CD4-positive, alpha-beta T cell treated with Interleukin-21 for 1 hour (primary cell): ENCODE measurements around the gene GSX1.
"Not testable (repeated sequence)": the region's sequence is repeated elsewhere in the genome, so short reads cannot be mapped to it uniquely, and the experiment has no call there.

Experiments
- DNase-seq: peaks from one replicate; pipeline ENCODE4 v3.0.0-alpha.2; 2020

GSX1 gene

DNA sequence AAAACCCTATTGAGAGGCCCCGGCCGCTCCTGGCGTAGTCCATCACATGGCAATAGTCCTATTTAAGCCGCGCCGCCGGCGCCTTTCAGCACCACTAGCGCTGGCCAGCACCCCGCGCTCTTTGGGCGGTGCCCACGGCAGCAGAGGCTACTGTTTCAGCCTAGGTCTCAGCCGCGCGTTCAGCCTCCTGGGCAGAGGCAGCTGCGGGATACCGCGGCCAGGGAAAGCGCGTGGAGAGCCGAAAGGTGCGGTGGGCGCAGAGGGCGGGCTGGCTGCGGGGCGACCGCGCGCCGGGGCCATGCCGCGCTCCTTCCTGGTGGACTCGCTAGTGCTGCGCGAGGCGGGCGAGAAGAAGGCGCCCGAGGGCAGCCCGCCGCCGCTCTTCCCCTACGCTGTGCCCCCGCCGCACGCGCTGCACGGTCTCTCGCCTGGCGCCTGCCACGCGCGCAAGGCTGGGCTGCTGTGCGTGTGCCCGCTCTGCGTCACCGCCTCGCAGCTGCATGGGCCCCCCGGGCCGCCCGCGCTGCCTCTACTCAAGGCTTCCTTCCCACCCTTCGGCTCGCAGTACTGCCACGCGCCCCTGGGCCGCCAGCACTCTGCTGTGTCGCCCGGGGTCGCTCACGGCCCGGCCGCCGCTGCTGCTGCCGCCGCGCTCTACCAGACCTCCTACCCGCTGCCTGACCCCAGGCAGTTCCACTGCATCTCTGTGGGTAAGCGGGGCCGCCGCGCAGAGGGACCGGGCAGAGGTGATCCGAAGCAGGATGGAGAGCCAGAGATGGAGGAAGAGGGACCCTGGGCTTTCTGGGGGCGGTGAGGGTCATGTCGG is at the start of gene GSX1:
GSX1 (plus strand) TSS at position 91 of the 826 bp plus-strand sequence; CDS start at position 299, 208 bp downstream.
- peak; percentile 26 for DNase-seq

DNA sequence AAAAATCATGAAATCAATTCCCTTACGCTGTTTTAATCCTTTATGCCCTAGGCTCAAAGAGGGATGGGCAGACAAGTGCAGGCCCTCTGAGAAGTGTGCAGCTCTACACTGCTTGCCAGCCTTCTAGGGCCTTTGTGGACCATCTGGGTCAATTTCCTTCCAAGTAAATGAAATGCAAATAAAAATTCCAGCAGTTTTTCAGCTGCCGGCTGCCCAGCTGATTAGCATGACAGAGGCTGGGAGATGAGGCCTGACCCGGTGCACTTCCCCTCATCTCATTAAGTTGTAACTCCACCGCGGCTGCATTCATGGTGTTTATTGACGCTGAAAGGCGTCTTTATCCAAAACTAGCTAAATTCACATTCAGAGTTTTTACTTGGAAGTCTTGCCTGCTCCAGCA is 47.5 kb upstream of the GSX1 start:
- DNase-seq, result no peak

DNA sequence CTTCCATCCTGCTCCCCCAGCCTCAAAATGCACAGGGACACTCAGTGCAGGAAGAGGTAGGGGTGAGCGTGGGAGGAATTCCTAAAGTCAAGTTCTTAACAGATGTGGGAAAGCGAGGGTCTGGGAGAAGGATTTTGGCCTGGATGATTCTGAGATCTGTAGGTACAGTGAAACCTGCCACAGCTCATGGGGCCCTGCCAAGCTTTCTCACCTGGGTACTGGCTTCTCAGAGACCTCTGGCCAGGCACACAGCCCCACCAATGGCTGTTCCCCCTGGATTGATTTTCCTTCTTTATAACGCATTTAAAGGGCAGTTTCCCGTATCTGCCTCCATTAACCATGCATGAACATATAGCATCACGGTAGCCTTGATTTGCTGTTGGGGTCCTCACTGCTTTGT is 47.0 kb upstream of the GSX1 start:
- no peak for DNase-seq

DNA sequence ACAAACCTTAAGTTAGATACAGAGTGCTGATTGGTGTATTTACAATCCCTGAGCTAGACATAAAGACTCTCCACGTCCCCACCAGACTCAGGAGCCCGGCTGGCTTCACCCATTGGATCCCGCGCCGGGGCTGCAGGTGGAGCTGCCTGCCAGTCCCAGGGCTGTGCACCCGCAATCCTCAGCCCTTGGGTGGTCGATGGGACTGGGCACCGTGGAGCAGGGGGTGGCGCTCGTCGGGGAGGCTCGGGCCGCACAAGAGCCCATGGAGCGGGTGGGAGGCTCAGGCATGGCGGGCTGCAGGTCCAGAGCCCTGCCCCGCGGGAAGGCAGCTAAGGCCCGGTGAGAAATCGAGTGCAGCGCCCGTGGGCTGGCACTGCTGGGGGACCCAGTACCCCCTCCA is 44.1 kb upstream of the GSX1 start:
- not testable (repeated sequence) for DNase-seq

GRCh38 chr13:27751953-27752532 is 40.2 kb upstream of the GSX1 start:
- no peak for DNase-seq

GRCh38 chr13:27765650-27766049 is 26.6 kb upstream of the GSX1 start:
- DNase-seq, result no peak

DNA sequence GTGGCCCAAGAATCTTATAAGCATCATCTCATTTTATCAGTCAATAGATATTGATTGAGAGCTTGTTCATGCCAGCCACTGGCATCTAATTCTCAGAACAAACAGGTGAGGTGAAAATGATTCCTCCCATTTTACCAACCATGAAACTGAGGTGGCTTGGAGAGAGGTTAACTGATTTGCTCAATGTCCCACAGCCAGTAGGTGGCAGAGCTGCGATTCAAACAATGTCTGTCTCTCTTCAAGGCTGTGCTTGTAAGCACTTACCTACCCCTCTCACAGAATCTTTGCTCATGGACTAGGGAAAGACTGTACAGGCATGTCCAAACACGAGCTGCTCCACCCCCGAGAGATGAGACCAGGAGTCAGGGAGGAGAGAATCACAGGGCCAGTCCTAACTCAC is 21.5 kb upstream of the GSX1 start:
- DNase-seq, result peak; percentile 17

GRCh38 chr13:27772651-27773425 is 19.4 kb upstream of the GSX1 start:
- DNase-seq, result no peak

- DNase-seq, result no peak
These were observed 18.1 kb upstream of the GSX1 start for GRCh38 chr13:27774169-27774568.

- no peak for DNase-seq
These were observed 17.6 kb upstream of the GSX1 start for GRCh38 chr13:27774651-27775050.

DNA sequence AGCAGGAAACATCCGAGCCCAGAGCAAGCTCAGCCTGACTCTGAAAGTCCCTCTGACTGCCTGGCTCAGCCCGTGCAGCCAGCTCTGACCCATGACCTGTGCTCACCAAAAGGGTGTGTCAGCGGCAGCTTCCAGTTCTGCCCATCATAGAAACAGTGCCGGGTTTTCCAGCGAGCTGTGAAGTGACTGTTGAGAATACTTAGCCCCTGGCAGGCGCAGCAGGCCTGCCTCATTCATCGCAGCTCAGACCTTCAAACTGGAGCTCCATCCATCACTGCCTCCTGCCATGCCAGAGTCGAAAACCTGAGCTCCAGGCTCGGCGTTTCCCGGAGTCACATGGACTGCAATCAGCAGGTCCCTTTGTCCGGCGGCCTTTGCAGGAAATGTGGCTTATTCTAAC is 16.3 kb upstream of the GSX1 start:
- DNase-seq, result no peak

DNA sequence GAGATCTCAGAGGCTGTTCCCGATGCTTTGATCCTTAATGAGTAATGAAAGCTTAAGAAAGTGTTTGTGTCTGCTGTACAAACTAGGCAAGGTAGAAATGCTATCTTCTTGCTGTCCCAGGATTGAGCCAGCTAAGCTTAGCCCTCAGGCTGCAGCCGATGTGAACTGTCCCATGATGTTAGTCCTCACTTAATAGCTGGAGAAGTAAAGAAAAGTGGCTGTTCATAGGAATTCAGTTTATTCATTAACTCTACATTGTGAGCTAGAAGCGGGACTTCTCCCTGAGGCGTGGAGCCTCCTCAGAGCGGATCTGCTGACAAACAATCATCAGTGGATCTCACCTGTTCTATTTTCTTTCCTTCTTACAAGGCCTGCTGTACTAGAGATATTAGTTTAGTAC is 10.1 kb upstream of the GSX1 start:
- no peak for DNase-seq

GRCh38 chr13:27783111-27783510 is 9.2 kb upstream of the GSX1 start:
- DNase-seq, result no peak

DNA sequence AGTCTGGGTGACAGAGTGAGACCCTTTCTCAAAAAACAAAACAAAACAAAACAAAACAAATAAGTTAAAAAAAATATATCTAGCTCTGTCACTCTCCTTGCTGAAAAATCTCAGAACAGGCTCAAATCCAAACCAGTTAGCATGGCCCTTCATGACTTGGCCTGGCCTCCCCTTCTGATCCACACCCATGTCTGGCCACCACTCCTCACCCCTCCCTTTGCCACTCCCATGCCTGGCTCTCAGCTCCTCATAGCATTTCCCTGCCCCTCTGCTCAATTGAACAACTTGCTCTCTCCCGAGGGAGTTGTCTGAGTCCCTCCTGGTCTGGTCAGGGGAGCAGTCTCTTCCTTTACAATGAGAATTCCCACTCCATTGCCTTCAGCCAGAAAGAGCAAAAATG is 4.0 kb upstream of the GSX1 start:
- no peak for DNase-seq

DNA sequence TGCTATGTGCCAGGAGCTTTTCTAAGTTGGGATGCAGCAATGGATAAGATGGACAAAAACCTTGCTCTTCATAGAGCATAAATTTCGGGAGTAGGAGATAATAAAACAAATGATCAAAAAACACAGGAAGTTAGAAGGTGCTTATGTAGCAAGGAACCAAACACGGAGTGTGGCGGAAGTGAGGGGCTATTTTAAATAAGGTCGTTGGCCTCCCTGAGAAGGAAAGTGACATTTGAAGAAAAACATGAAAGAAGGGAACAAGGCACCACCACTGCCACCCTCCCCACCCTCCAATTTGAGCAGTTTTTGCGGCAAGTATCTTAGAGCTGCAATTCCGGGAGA is 3.2 kb upstream of the GSX1 start:
- DNase-seq, result no peak

GRCh38 chr13:27789495-27790303 is 2.6 kb upstream of the GSX1 start:
- DNase-seq, result peak; percentile 7

DNA sequence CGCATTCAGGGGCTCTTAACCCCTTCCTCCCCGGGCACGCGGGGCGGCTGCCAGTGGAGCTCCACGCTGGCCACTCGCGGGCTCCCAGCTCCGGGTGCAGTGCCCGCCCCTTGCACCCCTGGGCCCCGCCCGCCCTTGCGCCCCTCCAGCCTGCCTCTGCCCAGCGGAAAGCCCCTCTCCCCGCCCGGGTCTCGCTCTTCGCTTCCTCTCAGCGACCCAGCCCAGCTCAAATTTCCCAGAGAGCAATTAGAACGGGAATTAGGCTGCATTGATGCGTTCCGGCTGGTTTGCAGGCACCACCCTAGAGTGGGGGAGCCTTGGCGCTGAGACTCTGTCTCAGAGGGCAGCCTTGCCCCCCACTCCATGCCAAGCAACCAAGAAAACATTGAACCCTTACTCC is 1.8 kb upstream of the GSX1 start:
- no peak for DNase-seq

DNA sequence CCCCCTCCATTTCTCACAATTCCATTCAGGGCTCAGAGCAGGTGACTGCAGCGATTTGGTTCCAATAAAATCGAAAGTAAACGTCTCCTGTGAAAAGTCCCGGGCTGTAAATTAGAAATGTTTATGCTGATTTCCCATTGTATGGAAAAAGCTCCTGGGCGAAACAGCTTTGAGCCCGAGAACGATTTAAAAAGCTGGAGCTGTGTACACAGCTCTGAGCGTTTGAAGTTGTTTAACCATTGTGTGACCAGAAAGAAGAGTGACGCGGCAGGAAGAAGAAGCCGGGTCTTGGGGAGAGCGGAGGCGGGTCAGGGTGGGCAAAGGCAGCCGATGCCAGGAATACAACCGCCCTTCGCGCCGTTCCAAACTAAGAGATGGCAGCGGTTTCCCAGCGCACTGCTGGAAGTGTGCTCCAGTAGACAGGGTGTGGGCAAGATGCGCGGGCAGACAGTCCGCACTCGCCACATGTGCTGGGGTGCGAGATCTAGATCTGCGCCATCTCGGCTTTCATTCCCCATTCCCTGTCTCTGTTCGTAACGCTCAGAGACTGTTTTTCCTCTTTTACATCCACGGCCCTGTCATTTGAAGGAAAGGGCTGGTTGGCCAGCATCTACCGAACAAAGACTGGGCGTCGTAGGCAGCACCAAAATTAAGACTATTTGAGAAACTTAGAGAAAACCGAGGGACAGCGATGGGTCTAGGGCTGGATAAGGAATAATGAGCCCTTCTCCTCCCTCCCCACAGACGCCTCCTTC is 960 bp upstream of the GSX1 start:
- DNase-seq, result no peak

DNA sequence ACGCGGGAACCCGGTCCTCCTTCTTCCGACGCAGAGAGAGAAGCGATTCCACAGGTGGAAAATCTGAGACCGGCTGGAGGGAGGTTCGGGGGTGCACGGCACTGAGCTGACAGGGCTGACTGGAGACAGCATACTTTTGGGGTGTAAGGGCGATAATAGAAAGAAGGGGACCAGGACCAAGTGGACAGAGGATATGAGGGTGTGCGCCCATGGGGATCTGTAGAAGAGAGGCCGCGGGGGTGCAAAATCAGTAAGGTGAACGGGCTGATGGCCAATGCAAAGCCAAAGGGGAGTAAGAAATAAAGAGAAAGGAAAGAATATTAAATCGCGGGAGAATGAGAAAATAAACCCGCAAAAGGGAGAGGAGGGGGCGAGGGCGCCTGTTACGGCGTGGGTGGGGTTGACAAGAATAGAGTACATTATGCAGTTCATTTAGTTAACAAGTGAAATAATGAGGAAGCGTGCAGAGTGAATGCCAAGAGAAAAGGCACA is 336 bp upstream of the GSX1 start:
- DNase-seq, result no peak

DNA sequence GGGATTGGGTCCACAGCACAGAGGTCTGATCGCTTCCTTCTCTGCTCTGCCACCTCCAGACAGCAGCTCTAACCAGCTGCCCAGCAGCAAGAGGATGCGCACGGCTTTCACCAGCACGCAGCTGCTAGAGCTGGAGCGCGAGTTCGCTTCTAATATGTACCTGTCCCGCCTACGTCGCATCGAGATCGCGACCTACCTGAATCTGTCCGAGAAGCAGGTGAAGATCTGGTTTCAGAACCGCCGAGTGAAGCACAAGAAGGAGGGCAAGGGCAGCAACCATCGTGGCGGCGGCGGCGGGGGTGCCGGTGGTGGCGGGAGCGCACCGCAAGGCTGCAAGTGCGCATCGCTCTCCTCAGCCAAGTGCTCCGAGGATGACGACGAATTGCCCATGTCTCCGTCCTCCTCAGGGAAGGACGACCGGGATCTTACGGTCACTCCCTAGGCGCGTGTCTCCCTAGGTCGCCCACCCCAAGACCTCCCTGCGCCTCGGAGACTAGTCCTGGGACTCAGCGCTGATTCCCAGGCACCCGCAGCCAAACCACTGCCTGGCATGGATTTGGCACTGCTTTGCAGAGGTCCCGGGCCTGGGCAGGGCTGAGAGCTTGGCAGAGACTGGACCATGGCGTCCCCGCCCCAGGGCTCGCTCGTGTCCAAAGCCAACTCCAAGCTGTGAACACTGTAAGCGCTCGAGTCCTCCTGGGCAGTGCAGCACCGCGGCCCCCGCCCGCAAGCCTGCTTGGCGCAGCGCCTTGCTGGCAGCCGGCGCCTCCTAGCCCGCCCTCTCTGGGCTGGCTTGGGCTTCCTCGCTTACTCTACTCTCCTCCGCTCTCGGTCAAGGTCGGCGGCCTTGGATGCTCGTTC is 1.5 kb downstream of the GSX1 start:
- DNase-seq, result no peak

DNA sequence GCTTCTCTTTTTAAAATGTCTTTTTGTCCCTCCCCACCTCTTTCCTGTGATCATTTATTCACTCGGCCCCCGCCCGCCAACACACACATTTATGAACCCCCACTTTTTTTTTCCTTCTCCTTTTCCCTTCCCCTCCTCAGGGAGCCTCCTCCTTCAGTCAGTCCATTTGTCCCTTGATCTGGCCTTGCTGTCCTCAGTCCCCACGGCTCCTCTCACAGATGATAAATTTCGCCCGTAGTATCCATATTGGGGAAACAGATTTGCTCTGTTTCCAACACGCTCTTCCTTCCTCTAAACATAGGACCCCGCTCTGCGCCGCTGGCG is 2.0 kb downstream of the GSX1 start:
- DNase-seq, result no peak
